GM12878 (cell line): Measurements from ENCODE around the gene PTPN13. TPM values are rescaled to one million over a fixed set of nuclear protein-coding genes. Genes with fewer than 3 reads are reported as not detected.

ENCODE experiments used
- ATAC-seq: fragments of 200-7000 bp; cut with Tn5 transposase; 3 replicates; pipeline ENCODE4 v1.9.1; 2020; ENCODE audit warnings: mild to moderate bottlenecking, moderate library complexity
- BruUV-seq: library from RNA; stranded (reverse); fragments of 400-500 nt; replicated peaks from 2 replicates; lab custom pipeline; 2021; lab: Mats Ljungman, UMichigan
- CTCF ChIA-PET: fragments of 300-600 bp; sonication (Branson Sonifier 250); formaldehyde crosslinking; extraction: SDS; loops from one replicate; lab custom pipeline; 2021; ENCODE audit warnings: inconsistent platforms; lab: Yijun Ruan, JAX
- POLR2A ChIA-PET: fragments of 350-600 bp; formaldehyde crosslinking; extraction: SDS; loops from one replicate; lab custom pipeline; 2021; ENCODE audit warnings: inconsistent platforms; lab: Charles Lee
- RAD21 ChIA-PET: fragments of 300-600 bp; sonication (Branson Sonifier 250); formaldehyde crosslinking; loops from one replicate; lab custom pipeline; 2023; ENCODE audit warnings: antibody characterized with exemption; ENCODE audit not compliant: unreplicated experiment; lab: Charles Lee
- SMC1A ChIA-PET: fragments of 300-600 bp; sonication (Branson Sonifier 250); formaldehyde crosslinking; loops from one replicate; lab custom pipeline; 2023; ENCODE audit not compliant: unreplicated experiment, uncharacterized antibody; lab: Charles Lee
- DNase-seq: peaks from one replicate; pipeline ENCODE4 v3.0.0-alpha.2; 2011; ENCODE audit warnings: low read depth, low spot score
- FAIRE-seq: peaks from 3 replicates; lab custom pipeline; 2011; peaks lifted over from hg19 to GRCh38; lab: Jason Lieb, UNC
- H2AFZ ChIP-seq: 2 replicates; pipeline ENCODE4 v1.6.0; 2011; ENCODE audit warnings: low read depth, low read length, control low read depth; ENCODE audit not compliant: control insufficient read depth
- H3K27ac ChIP-seq: 2 replicates; pipeline ENCODE4 v1.5.1; 2011; ENCODE audit warnings: control low read depth; ENCODE audit not compliant: control insufficient read depth, insufficient read depth
- H3K27me3 ChIP-seq, 2 experiments: replicated peaks in 1 of 2; 2 replicates each; pipeline versions ENCODE4 v1.6.0 to v1.6.1; 2011; ENCODE audit warnings: low read length in 1 of 2; ENCODE audit not compliant: control insufficient read depth in 2 of 2, insufficient read depth in 2 of 2
- H3K36me3 ChIP-seq, 2 experiments: 2 replicates each; pipeline ENCODE4 v1.5.1; 2011; ENCODE audit warnings: low read length in 1 of 2; ENCODE audit not compliant: control insufficient read depth in 2 of 2, insufficient read depth in 2 of 2
- H3K4me1 ChIP-seq: 2 replicates; pipeline ENCODE4 v1.6.1; 2011; ENCODE audit warnings: mild to moderate bottlenecking, low read length, moderate library complexity, mixed read lengths; ENCODE audit not compliant: control insufficient read depth, insufficient read depth
- H3K4me2 ChIP-seq: 2 replicates; pipeline ENCODE4 v1.6.0; 2011; ENCODE audit warnings: control low read depth; ENCODE audit not compliant: control insufficient read depth, insufficient read depth
- H3K4me3 ChIP-seq: fragments of 200-600 bp; sonication (generic); 2 replicates; pipeline ENCODE4 v1.5.1; 2016
- H3K79me2 ChIP-seq: 2 replicates; pipeline ENCODE4 v1.6.0; 2011; ENCODE audit warnings: low read length; ENCODE audit not compliant: control insufficient read depth, insufficient read depth
- H3K9ac ChIP-seq: 2 replicates; pipeline ENCODE4 v1.8.0; 2011; ENCODE audit warnings: low read length, control low read depth, mixed read lengths; ENCODE audit not compliant: control insufficient read depth, insufficient read depth
- H3K9me3 ChIP-seq: replicated peaks from 3 replicates; pipeline ENCODE4 v1.5.1; 2011; ENCODE audit warnings: mild to moderate bottlenecking, low read length; ENCODE audit not compliant: control insufficient read depth, insufficient read depth
- H4K20me1 ChIP-seq: 2 replicates; pipeline ENCODE4 v1.6.0; 2011; ENCODE audit not compliant: control insufficient read depth, insufficient read depth
- GATAD2B ChIP-seq: fragments of 450-650 bp; conservative IDR thresholded peaks from 2 replicates; pipeline ENCODE4 v1.6.1; 2017; ENCODE audit warnings: low read depth, mild to moderate bottlenecking, moderate library complexity
- HDGF ChIP-seq: fragments of 450-650 bp; IDR thresholded peaks from 2 replicates; pipeline ENCODE4 v1.6.1; 2016; ENCODE audit warnings: antibody characterized with exemption
- JUNB ChIP-seq: IDR thresholded peaks from 2 replicates; pipeline ENCODE4 v1.6.1; 2016; ENCODE audit warnings: antibody characterized with exemption, mild to moderate bottlenecking
- MEF2B ChIP-seq: fragments of 450-650 bp; IDR thresholded peaks from 2 replicates; pipeline ENCODE4 v1.6.1; 2018; ENCODE audit warnings: mild to moderate bottlenecking, moderate library complexity; ENCODE audit not compliant: partially characterized antibody, poor library complexity, severe bottlenecking
- NRF1 ChIP-seq: conservative IDR thresholded peaks from 2 replicates; pipeline ENCODE4 v1.6.1; 2011; ENCODE audit warnings: mild to moderate bottlenecking, low read depth, low read length, improper control_type of control experiment
- POLR2AphosphoS2 ChIP-seq: IDR thresholded peaks from 2 replicates; pipeline ENCODE4 v1.6.1; 2011; ENCODE audit warnings: low read depth, mild to moderate bottlenecking, low read length, improper control_type of control experiment, moderate library complexity
- RBBP5 ChIP-seq: fragments of 200-600 bp; sonication (generic); conservative IDR thresholded peaks from 2 replicates; pipeline ENCODE4 v1.6.1; 2016
- SIN3A ChIP-seq: IDR thresholded peaks from 2 replicates; pipeline ENCODE4 v1.6.1; 2012; ENCODE audit warnings: low read depth, low read length, improper control_type of control experiment
- STAT1 ChIP-seq: fragments of 450-650 bp; conservative IDR thresholded peaks from 2 replicates; pipeline ENCODE4 v1.6.1; 2014; ENCODE audit warnings: antibody characterized with exemption, mild to moderate bottlenecking
- ZNF217 ChIP-seq: fragments of 450-650 bp; IDR thresholded peaks from 2 replicates; pipeline ENCODE4 v1.6.1; 2017; ENCODE audit warnings: antibody characterized with exemption, mild to moderate bottlenecking
- ZNF24 ChIP-seq: fragments of 450-650 bp; IDR thresholded peaks from 2 replicates; pipeline ENCODE4 v1.6.1; 2017; ENCODE audit warnings: antibody characterized with exemption, mild to moderate bottlenecking
- WGBS: methylation state at CpG from one replicate; pipeline ENCODE4 v1.1.6; 2016; ENCODE audit warnings: low lambda C conversion rate; ENCODE audit not compliant: insufficient replicate concordance, insufficient coverage; ENCODE audit errors: missing lambda C conversion rate; 5-methylcytosine and 5-hydroxymethylcytosine counted together
- in situ Hi-C: fragments of 300-500 bp; cut with MboI; formaldehyde crosslinking; loops from 9 replicates; pipeline ENCODE4 v1.14.3; 2018; ENCODE audit warnings: mixed read lengths
- intact Hi-C: fragments of 100-400 bp; cut with micrococcal nuclease; formaldehyde crosslinking; loops from one replicate; pipeline ENCODE4 v1.14.2; 2022; ENCODE audit not compliant: unreplicated experiment
- polyA plus RNA-seq, 11 experiments: library from polyadenylated mRNA; depleted of rRNA in 4 of 11; unstranded in 6 of 11; stranded (reverse) in 5 of 11; fragments of >200 nt; fragmentation: Nextera tagmentation in 4 of 11; fragmentation: Illumina TruSeq in 1 of 11; extraction: Ambion mirVana in 4 of 11; extraction: Trizol in 1 of 11; gene quantifications; 1 replicate in 1 of 11; 2 replicates in 10 of 11; pipeline versions ENCODE4 v1.2.1 to v1.2.3, GENCODE V29; 2011 to 2016; ENCODE audit warnings: inconsistent platforms in 2 of 11, missing spikeins in 2 of 11, low read depth in 1 of 11
- total RNA-seq, 4 experiments: library from RNA; depleted of rRNA in 3 of 4; stranded (reverse); fragments of >200 nt in 3 of 4; fragmentation: Illumina TruSeq in 1 of 4; extraction: Trizol in 1 of 4; gene quantifications; 2 replicates each; pipeline versions ENCODE4 v1.2.1 to v1.2.3, GENCODE V29; 2013 to 2021
- TF ChIP-seq, protein P1 (sequence below): IDR thresholded peaks from 2 replicates; pipeline ENCODE4 v1.6.1; 2012; ENCODE audit warnings: low read length, inconsistent platforms
- TF ChIP-seq, protein P2 (sequence below): fragments of 450-650 bp; formaldehyde crosslinking; IDR thresholded peaks from 2 replicates; pipeline ENCODE4 v1.5.0; 2022; ENCODE audit warnings: mild to moderate bottlenecking, missing genetic modification characterization

PTPN13 gene
- total and polyA plus RNA-seq, 10 of the 15 experiments (the other 5 are each of a cell fraction or from before 2014, with no cell fraction given), result 8.5 to 69.4 (median 33.9) TPM

DNA sequence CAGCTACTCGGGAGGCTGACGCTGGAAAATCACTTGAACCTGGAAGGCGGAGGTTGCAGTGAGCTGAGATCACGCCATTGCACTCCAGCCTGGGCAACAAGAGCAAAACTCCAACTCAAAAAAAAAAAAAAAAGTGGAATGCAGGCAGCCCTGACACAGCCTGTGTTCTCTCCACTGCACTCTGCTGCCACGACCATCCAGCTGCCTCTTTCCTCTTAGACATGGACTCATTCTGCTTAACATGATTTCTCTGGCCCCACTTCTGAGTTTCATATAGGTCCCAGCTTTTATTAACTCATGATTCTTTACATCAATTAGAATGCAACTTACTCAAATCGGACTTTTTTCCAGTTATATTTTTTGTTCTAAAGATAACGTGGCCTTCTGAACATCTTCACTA lies 225.4 kb downstream of the PTPN13 start:
- ChIA-PET SMC1A (interaction anchor here (0.6 to 8.1 kb wide), 4 partner anchors 12 to 322 kb away, joined by 3 to 59 read pairs (median 14); no protein-coding TSS in a partner anchor), RAD21 (interaction anchor here (1.9 kb wide), 1 partner anchor 75 kb away, joined by 5 read pairs; no protein-coding TSS in a partner anchor), CTCF (interaction anchor here (0.6 to 7.8 kb wide), 4 partner anchors 11 to 427 kb away, joined by 3 to 71 read pairs (median 6); no protein-coding TSS in a partner anchor), POLR2A (interaction anchor here (0.6 kb wide), 1 partner anchor 488 kb away, joined by 3 read pairs; no protein-coding TSS in a partner anchor)
- no peak for TF ChIP-seq ZNF217
- no peak for TF ChIP-seq SIN3A
- no peak for TF ChIP-seq HDGF
- TF ChIP-seq MEF2B, result no peak
- TF ChIP-seq GATAD2B, result no peak
- TF ChIP-seq, protein P1, sequence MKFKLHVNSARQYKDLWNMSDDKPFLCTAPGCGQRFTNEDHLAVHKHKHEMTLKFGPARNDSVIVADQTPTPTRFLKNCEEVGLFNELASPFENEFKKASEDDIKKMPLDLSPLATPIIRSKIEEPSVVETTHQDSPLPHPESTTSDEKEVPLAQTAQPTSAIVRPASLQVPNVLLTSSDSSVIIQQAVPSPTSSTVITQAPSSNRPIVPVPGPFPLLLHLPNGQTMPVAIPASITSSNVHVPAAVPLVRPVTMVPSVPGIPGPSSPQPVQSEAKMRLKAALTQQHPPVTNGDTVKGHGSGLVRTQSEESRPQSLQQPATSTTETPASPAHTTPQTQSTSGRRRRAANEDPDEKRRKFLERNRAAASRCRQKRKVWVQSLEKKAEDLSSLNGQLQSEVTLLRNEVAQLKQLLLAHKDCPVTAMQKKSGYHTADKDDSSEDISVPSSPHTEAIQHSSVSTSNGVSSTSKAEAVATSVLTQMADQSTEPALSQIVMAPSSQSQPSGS, result no peak
- no peak for TF ChIP-seq NRF1
- no peak for TF ChIP-seq ZNF24
- no peak for TF ChIP-seq JUNB
- TF ChIP-seq, protein P2, sequence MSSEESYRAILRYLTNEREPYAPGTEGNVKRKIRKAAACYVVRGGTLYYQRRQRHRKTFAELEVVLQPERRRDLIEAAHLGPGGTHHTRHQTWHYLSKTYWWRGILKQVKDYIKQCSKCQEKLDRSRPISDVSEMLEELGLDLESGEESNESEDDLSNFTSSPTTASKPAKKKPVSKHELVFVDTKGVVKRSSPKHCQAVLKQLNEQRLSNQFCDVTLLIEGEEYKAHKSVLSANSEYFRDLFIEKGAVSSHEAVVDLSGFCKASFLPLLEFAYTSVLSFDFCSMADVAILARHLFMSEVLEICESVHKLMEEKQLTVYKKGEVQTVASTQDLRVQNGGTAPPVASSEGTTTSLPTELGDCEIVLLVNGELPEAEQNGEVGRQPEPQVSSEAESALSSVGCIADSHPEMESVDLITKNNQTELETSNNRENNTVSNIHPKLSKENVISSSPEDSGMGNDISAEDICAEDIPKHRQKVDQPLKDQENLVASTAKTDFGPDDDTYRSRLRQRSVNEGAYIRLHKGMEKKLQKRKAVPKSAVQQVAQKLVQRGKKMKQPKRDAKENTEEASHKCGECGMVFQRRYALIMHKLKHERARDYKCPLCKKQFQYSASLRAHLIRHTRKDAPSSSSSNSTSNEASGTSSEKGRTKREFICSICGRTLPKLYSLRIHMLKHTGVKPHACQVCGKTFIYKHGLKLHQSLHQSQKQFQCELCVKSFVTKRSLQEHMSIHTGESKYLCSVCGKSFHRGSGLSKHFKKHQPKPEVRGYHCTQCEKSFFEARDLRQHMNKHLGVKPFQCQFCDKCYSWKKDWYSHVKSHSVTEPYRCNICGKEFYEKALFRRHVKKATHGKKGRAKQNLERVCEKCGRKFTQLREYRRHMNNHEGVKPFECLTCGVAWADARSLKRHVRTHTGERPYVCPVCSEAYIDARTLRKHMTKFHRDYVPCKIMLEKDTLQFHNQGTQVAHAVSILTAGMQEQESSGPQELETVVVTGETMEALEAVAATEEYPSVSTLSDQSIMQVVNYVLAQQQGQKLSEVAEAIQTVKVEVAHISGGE (CRISPR knock-in tag), result no peak
- no peak for TF ChIP-seq STAT1
- no peak for TF ChIP-seq RBBP5
- TF ChIP-seq POLR2AphosphoS2, result no peak
- DNase-seq (no peak), ATAC-seq (no peak), FAIRE-seq (no peak)
- no peaks in the 10 kb centered on the region for H3K36me3 ChIP-seq
- intact Hi-C loops (loop anchor here (10.0 kb wide), 1 partner anchor 325 kb away; no protein-coding TSS in a partner anchor), in situ Hi-C loops (no loop called here)
- no peaks in the 10 kb centered on the region for H3K79me2 ChIP-seq
- H3K4me3 ChIP-seq, result no peak overlapping the region
- H3K4me1 ChIP-seq, result no peaks in the 10 kb centered on the region
- H4K20me1 ChIP-seq, result no peaks in the 10 kb centered on the region
- no peak overlapping the region for H2AFZ ChIP-seq
- no peak overlapping the region for H3K9ac ChIP-seq
- WGBS, result 42% methylated on average over 7 of the region's 7 CpGs
- no peak overlapping the region for H3K4me2 ChIP-seq
- no peak overlapping the region for H3K27ac ChIP-seq
- H3K27me3 ChIP-seq, result no peaks in the 10 kb centered on the region
- no TSS peak for BruUV-seq
- peaks cover 1% of the 10 kb centered on the region; the same call in 1 of the 3 replicates for H3K9me3 ChIP-seq
